Activated naive CD8-positive, alpha-beta T cell treated with anti-CD3 and anti-CD28 coated beads, Interleukin-2, amount 10 ng/mL, durations not matched to agents 7 days and 5 days (primary cell): Measurements from ENCODE around the gene ELF5. TPM values are rescaled to one million over a fixed set of nuclear protein-coding genes. Genes with fewer than 3 reads are reported as not detected.

Source experiments
- ATAC-seq: fragments of 150-1000 bp; cut with Tn5 transposase; one replicate; pipeline ENCODE4 v1.10.0; 2021; ENCODE audit warnings: low read depth, moderate library complexity
- POLR2A ChIA-PET: fragments of 350-600 bp; sonication (Branson Sonifier 250); formaldehyde crosslinking; loops from one replicate; lab custom pipeline; 2021; ENCODE audit warnings: antibody characterized with exemption; lab: Charles Lee
- DNase-seq: peaks from one replicate; pipeline ENCODE4 v3.0.0; 2021
- H3K27ac Mint-ChIP-seq: one replicate; pipeline ENCODE4 v1.8.0; 2022; ENCODE audit warnings: mild to moderate bottlenecking, mixed read lengths
- H3K27me3 Mint-ChIP-seq: one replicate; pipeline ENCODE4 v1.8.0; 2022; ENCODE audit warnings: mild to moderate bottlenecking, moderate library complexity, mixed read lengths
- H3K36me3 Mint-ChIP-seq: one replicate; pipeline ENCODE4 v1.8.0; 2021; ENCODE audit warnings: mild to moderate bottlenecking, mixed read lengths
- H3K4me1 Mint-ChIP-seq: one replicate; pipeline ENCODE4 v1.8.0; 2021; ENCODE audit warnings: mixed read lengths
- H3K4me3 Mint-ChIP-seq: one replicate; pipeline ENCODE4 v1.8.0; 2022; ENCODE audit warnings: mild to moderate bottlenecking, moderate library complexity, mixed read lengths
- H3K9me3 Mint-ChIP-seq: one replicate; pipeline ENCODE4 v1.8.0; 2021; ENCODE audit warnings: mixed read lengths
- total RNA-seq, 2 experiments: library from RNA; stranded (reverse); gene quantifications; one replicate each; pipeline ENCODE4 v1.2.3, GENCODE V29; 2021

The ELF5 gene
- total RNA-seq, 2 experiments from 2014 or later = not detected

GRCh38 chr11:34495239-34495723 is 18.3 kb downstream of the ELF5 start:
- ATAC-seq (no peak), DNase-seq (no peak)
- no peak overlapping the region for H3K4me3 Mint-ChIP-seq
- POLR2A ChIA-PET = no interaction called here
- peaks cover 7% of the 10 kb centered on the region for H3K27me3 Mint-ChIP-seq
- no peaks in the 10 kb centered on the region for H3K4me1 Mint-ChIP-seq
- H3K9me3 Mint-ChIP-seq = no peaks in the 10 kb centered on the region
- H3K27ac Mint-ChIP-seq = no peak overlapping the region
- H3K36me3 Mint-ChIP-seq = no peaks in the 10 kb centered on the region

DNA sequence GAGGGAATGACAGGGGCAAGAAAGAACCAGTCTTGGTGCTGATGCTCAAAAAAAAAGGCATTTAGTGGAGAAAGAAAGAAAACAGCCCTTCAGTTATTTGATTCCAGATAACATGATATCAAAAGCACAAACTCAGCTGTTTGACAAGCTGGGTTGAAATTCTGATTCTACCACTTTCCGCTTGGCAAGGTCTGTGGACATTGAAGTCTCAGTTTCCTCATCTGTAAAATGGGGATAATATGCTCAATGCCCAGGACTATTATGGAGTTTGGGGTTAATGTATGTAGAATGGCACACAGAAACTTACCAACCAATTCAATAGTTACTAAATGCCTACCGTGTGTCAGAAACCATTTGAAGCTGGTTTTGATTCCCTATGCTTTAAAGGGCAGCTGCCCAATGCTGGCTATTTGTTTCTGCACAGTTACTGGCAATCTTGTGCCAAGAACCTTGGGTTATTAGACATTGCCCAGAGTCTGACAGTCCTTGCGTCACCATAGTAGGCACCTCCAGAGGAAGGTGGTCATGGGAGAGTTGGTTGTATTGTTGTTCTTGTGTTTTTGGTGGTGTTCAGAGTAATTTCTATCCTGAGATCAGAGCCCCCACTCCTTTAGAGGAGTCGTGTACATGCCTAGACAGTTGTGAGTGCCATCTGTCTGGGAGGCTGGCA is 19.5 kb downstream of the ELF5 start:
- H3K4me1 Mint-ChIP-seq = no peaks in the 10 kb centered on the region
- H3K27ac Mint-ChIP-seq = no peak overlapping the region
- H3K9me3 Mint-ChIP-seq = no peaks in the 10 kb centered on the region
- no peak for DNase-seq
- no peak overlapping the region for H3K4me3 Mint-ChIP-seq
- no peaks in the 10 kb centered on the region for H3K36me3 Mint-ChIP-seq
- peaks cover 2% of the 10 kb centered on the region for H3K27me3 Mint-ChIP-seq
- no peak for ATAC-seq
- POLR2A ChIA-PET = interaction anchor here (0.5 kb wide), 1 partner anchor 784 kb away, joined by 3 read pairs; no protein-coding TSS in a partner anchor

GRCh38 chr11:34493468-34493867 is 20.1 kb downstream of the ELF5 start:
- no peaks in the 10 kb centered on the region for H3K4me1 Mint-ChIP-seq
- DNase-seq = no peak
- no peak overlapping the region for H3K4me3 Mint-ChIP-seq
- no peaks in the 10 kb centered on the region for H3K9me3 Mint-ChIP-seq
- POLR2A ChIA-PET = no interaction called here
- no peak overlapping the region for H3K27ac Mint-ChIP-seq
- no peaks in the 10 kb centered on the region for H3K36me3 Mint-ChIP-seq
- ATAC-seq = no peak
- H3K27me3 Mint-ChIP-seq = peaks cover 2% of the 10 kb centered on the region

GRCh38 chr11:34492806-34493414 is 20.7 kb downstream of the ELF5 start:
- POLR2A ChIA-PET = no interaction called here
- Mint-ChIP-seq H3K9me3 (no peaks in the 10 kb centered on the region), H3K4me1 (no peaks in the 10 kb centered on the region), H3K27ac (peak overlapping the region; percentile 50), H3K4me3 (no peak overlapping the region), H3K36me3 (no peaks in the 10 kb centered on the region), H3K27me3 (no peaks in the 10 kb centered on the region)
- no peak for DNase-seq
- ATAC-seq = no peak

- no peaks in the 10 kb centered on the region for H3K9me3 Mint-ChIP-seq
- ATAC-seq (no peak), DNase-seq (no peak)
- H3K4me3 Mint-ChIP-seq = no peak overlapping the region
- no peak overlapping the region for H3K27ac Mint-ChIP-seq
- no peaks in the 10 kb centered on the region for H3K4me1 Mint-ChIP-seq
- no peaks in the 10 kb centered on the region for H3K36me3 Mint-ChIP-seq
- H3K27me3 Mint-ChIP-seq = no peaks in the 10 kb centered on the region
- POLR2A ChIA-PET = no interaction called here
Observed at GRCh38 chr11:34490304-34490703, 23.3 kb downstream of the ELF5 start.

GRCh38 chr11:34488855-34489557 is 24.6 kb downstream of the ELF5 start:
- no peaks in the 10 kb centered on the region for H3K36me3 Mint-ChIP-seq
- no peak for DNase-seq

GRCh38 chr11:34487430-34487829 is 26.2 kb downstream of the ELF5 start:
- Mint-ChIP-seq H3K36me3 (no peaks in the 10 kb centered on the region), H3K27me3 (no peaks in the 10 kb centered on the region), H3K9me3 (no peaks in the 10 kb centered on the region), H3K4me3 (no peak overlapping the region), H3K4me1 (no peaks in the 10 kb centered on the region), H3K27ac (no peak overlapping the region)
- DNase-seq (no peak), ATAC-seq (no peak)
- POLR2A ChIA-PET = no interaction called here

More at GRCh38 chr11:34488855-34489557, 24.6 kb downstream of the ELF5 start:
- ATAC-seq = no peak
- Mint-ChIP-seq H3K27me3 (no peaks in the 10 kb centered on the region), H3K4me1 (no peaks in the 10 kb centered on the region), H3K27ac (no peak overlapping the region), H3K9me3 (no peaks in the 10 kb centered on the region), H3K4me3 (no peak overlapping the region)
- POLR2A ChIA-PET = no interaction called here

DNA sequence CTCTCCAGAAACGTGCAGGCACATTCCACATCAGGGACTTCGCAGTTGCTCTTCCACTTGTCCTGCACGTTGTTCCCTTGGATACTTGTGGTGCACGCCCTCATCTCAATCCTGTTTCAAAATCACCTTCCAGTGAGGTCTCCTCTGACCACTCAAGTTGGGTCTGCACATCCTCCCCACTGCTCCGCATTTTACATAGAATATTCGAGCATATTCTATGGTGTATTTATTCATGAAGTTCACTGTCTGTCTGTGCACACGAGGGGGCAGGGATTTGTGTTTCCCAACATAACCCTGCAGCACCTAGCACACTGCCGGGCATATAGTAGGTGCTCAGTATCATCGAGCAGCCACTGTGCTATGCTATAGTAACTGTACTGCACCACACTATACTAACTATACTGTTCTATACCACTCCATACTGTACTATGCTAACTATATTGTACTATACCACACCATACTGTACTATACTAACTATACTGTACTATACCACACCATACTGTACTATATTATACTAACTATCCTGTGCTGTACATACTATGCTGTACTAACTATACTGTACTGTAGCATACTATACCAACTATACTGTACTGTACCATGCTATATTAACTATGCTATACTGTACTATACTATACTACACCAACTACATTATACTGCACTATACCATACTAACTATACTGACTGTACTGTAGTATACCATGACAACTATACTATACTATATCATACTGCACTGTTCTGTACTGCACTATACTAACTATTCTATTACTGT is 30.3 kb downstream of the ELF5 start:
- Mint-ChIP-seq H3K4me1 (no peaks in the 10 kb centered on the region), H3K36me3 (no peaks in the 10 kb centered on the region), H3K27ac (no peak overlapping the region), H3K27me3 (peaks cover 16% of the 10 kb centered on the region), H3K4me3 (no peak overlapping the region), H3K9me3 (no peaks in the 10 kb centered on the region)
- ATAC-seq (no peak), DNase-seq (no peak)
- POLR2A ChIA-PET = no interaction called here

DNA sequence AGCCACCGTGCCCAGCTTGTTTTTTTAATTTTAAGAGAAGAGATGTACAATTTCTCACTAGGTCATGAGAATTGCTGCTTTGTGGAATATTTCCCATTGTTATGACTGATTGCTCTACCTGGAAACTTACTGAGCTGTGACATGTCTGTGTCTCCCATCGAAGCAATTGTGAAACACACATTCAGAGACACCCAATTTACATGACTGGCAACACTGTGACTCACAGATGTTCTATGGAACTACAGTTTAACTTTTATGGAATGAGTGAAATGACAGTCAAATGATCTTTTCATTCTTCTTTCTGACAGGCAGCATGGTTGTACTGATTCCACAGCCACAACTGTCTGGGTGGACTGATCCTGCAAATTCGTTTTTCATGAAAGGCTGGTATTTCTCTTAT is 32.3 kb downstream of the ELF5 start:
- POLR2A ChIA-PET = no interaction called here
- H3K36me3 Mint-ChIP-seq = no peaks in the 10 kb centered on the region
- no peak overlapping the region for H3K27ac Mint-ChIP-seq
- ATAC-seq (no peak), DNase-seq (no peak)
- no peaks in the 10 kb centered on the region for H3K9me3 Mint-ChIP-seq
- peaks cover 16% of the 10 kb centered on the region for H3K27me3 Mint-ChIP-seq
- H3K4me1 Mint-ChIP-seq = no peaks in the 10 kb centered on the region
- no peak overlapping the region for H3K4me3 Mint-ChIP-seq

DNA sequence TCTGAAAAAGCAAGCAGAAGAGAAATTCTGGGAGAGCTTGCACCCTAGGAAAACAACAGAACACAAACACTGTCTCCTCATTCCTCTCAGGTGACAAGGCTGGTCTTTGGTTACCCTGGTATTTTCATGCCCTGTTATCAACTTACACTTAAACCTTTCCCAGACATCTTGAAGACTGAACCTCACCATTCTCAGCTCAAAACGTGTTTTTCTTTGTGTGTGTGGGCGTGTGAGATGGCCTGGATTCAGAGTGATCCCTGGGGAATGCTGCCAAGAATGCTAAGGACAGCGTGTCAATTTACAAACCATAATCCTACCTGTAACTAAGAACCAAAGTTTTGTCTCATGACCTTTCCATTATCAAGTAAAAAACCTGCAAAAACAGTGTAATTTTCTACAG is 33.3 kb downstream of the ELF5 start:
- H3K27ac Mint-ChIP-seq = no peak overlapping the region
- ATAC-seq (no peak), DNase-seq (no peak)
- POLR2A ChIA-PET = no interaction called here
- no peaks in the 10 kb centered on the region for H3K36me3 Mint-ChIP-seq
- H3K4me3 Mint-ChIP-seq = no peak overlapping the region
- H3K27me3 Mint-ChIP-seq = peaks cover 16% of the 10 kb centered on the region
- no peaks in the 10 kb centered on the region for H3K4me1 Mint-ChIP-seq
- no peaks in the 10 kb centered on the region for H3K9me3 Mint-ChIP-seq

DNA sequence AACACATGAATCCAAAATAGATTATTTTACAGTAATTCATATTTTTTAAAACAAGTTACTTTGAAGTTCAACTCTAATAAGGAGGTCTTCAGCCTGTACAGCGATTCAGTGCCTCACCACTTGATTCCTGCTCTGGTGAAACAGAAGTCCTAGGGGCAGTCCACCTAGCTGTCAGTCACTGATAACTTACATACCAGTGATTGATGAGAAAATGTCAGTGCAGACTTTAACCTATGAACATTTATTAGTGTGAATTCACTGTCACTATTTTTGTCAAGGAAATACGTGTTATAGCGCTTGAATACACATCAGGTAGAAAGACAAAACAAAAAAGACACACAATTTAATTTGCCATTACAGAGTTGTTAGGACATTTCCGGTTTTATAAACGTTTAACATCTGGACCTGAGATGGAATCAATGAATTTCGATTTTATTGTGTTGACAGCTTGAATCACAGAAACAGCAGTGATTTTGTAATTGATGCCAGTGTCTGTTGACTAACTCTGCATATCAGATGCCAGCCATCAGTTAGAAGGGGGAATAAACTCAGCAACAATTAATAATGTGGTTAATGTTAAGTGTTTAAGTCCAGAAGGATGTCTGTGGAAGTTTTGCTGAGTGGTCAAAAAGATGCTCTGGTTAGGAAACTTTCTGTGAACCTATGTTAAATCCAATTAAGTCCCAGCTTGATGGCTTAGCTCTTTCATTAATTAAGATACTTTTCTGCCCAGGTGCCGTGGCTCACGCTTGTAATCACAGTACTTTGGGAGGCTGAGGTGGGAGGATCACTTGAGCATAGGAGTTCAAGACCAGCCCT is 34.5 kb downstream of the ELF5 start:
- no peaks in the 10 kb centered on the region for H3K4me1 Mint-ChIP-seq
- no peaks in the 10 kb centered on the region for H3K9me3 Mint-ChIP-seq
- H3K27me3 Mint-ChIP-seq = peaks cover 16% of the 10 kb centered on the region
- H3K4me3 Mint-ChIP-seq = no peak overlapping the region
- DNase-seq (no peak), ATAC-seq (no peak)
- H3K27ac Mint-ChIP-seq = no peak overlapping the region
- no peaks in the 10 kb centered on the region for H3K36me3 Mint-ChIP-seq
- POLR2A ChIA-PET = no interaction called here

DNA sequence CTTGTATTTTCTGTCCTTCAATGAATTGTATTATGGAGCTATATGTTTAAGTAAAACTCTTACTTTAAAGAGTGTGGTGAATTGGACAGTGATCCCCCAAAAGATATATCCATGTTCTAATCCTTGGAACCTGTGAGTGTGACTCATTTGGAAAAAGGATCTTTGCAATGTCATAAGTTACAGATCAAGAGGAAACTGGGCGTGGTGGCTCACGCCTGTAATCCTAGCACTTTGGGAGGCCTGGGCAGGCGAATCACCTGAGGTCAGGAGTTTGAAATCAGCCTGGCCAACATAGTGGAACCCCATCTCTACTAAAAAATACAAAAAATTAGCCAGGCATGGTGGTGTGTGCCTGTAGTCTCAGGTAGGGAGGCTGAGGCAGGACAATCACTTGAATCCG is 36.7 kb downstream of the ELF5 start:
- H3K27ac Mint-ChIP-seq = no peak overlapping the region
- H3K4me3 Mint-ChIP-seq = no peak overlapping the region
- no peak for DNase-seq
- POLR2A ChIA-PET = no interaction called here
- peaks cover 16% of the 10 kb centered on the region for H3K27me3 Mint-ChIP-seq
- no peaks in the 10 kb centered on the region for H3K4me1 Mint-ChIP-seq
- no peaks in the 10 kb centered on the region for H3K9me3 Mint-ChIP-seq
- ATAC-seq = no peak
- H3K36me3 Mint-ChIP-seq = peaks cover 10% of the 10 kb centered on the region
